H1 (cell line): ENCODE data around the gene GRIK1. TPM values are rescaled to one million over a fixed set of nuclear protein-coding genes. Genes with fewer than 3 reads are reported as not detected.

ENCODE experiments used
- SAP30 ChIP-seq: fragments of 300-600 bp; sonication (generic); IDR thresholded peaks from 2 replicates; pipeline ENCODE4 v1.7.1; 2012; ENCODE audit warnings: low read length, moderate library complexity, mild to moderate bottlenecking, inconsistent platforms; ENCODE audit not compliant: insufficient read depth, insufficient replicate concordance
- SIRT6 ChIP-seq: IDR thresholded peaks from one replicate; pipeline ENCODE4 v1.7.1; 2012; ENCODE audit warnings: low read length, inconsistent platforms
- polyA plus RNA-seq, 7 experiments: library from polyadenylated mRNA; depleted of rRNA in 3 of 7; stranded (reverse) in 5 of 7; unstranded in 2 of 7; fragments of >200 nt in 5 of 7; fragments of 200-250 nt in 2 of 7; gene quantifications; 1 replicate in 5 of 7; 2 replicates in 1 of 7; 4 replicates in 1 of 7; pipeline versions ENCODE4 v1.2.1 to v1.2.3, GENCODE V29; 2011 to 2013; ENCODE audit warnings: missing spikeins in 2 of 7, mixed read lengths in 2 of 7
- total RNA-seq: library from RNA; stranded (reverse); fragmentation: NEBNext Ultra II Directional; extraction: Animal tissue kit (Norgen Biotek cat#: 25700); gene quantifications from 2 replicates; pipeline ENCODE4 v1.2.1, GENCODE V29; 2021

The GRIK1 gene
- total and polyA plus RNA-seq, 2 of the 8 experiments (the other 6 are each of a cell fraction or from before 2014, with no cell fraction given) = 0.11 to 0.32 TPM

DNA sequence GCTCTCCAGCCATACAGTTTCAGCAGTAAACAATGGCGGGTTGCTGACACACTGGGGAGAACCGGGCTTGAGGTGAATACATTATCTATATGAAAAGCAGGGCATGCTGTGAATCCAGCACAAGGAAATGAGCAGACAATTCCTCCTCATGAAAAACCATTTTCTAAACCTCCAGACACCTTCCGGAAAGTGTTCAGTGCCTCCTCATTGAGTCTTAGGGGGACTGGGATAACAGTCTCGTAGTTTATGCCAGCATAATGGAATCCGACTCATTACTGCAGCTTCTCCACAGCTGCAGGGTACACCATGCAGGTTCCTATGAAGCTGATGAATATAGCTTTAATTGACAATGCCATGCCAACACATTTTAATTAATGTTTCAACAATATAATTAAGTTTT is 356.9 kb downstream of the GRIK1 start (continued):
- TF ChIP-seq SAP30 = no peak
- TF ChIP-seq SIRT6 = no peak
